KOPT-K1 (cell line): ENCODE data around the gene PEX1.

Source experiments
- H3K27ac ChIP-seq: fragments of 200-600 bp; sonication (generic); 2 replicates; pipeline ENCODE4 v1.5.1; 2016; ENCODE audit warnings: antibody characterized with exemption, mild to moderate bottlenecking, low read depth, low read length; ENCODE audit not compliant: poor library complexity, severe bottlenecking
- H3K36me3 ChIP-seq: fragments of 200-600 bp; sonication (generic); 2 replicates; pipeline ENCODE4 v1.5.1; 2017; ENCODE audit warnings: antibody characterized with exemption, mild to moderate bottlenecking, low read length, moderate library complexity; ENCODE audit not compliant: insufficient read depth
- H3K9me3 ChIP-seq: fragments of 200-600 bp; sonication (generic); 2 replicates; pipeline ENCODE4 v1.5.1; 2017; ENCODE audit warnings: antibody characterized with exemption, low read length, mild to moderate bottlenecking; ENCODE audit not compliant: insufficient read depth, poor library complexity, severe bottlenecking

Gene PEX1

DNA sequence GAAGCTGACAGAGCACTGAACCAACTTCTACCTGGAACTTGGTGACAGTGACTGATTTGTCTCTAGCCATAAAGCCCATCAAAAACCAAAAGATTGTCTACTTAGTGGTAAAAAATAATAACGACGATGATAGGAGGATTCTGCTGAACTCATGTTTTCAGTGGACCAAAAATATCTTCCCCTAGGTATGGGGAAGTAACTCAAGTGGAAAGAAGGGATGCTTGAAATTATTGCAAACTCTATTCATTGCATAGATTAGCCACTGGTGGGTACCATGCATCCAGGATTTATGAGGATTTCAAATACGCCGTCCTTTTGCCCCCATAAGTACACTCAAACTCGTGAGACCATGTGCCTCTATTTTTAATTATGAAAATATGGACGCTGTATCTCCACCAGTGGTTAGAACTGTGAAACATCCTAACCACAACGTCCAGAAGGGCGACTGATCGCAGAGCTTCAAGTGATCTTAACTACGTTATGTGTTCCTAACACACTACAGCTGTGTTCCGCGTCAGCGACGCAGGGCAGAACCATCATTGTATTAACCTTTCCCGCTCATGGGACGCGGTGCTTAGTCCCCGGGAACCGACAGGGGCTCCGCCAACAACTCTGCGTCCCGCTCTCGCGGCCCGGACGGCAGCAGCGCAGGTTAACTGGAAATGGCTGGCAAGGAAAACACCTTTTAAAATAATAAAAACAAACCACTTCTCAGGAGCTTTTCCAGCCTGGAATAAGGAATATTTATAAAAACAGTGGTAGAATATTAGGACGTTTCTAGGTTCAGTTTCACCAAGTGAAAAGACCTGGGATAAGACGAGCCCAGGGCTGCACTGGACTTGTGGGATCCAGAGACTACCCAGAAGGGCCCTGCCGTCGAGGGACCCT lies 776 bp downstream of the PEX1 start:
- no peaks in the 10 kb centered on the region for H3K9me3 ChIP-seq
- peaks cover 23% of the 10 kb centered on the region for H3K36me3 ChIP-seq
- H3K27ac ChIP-seq: peak overlapping the region; percentile 67

DNA sequence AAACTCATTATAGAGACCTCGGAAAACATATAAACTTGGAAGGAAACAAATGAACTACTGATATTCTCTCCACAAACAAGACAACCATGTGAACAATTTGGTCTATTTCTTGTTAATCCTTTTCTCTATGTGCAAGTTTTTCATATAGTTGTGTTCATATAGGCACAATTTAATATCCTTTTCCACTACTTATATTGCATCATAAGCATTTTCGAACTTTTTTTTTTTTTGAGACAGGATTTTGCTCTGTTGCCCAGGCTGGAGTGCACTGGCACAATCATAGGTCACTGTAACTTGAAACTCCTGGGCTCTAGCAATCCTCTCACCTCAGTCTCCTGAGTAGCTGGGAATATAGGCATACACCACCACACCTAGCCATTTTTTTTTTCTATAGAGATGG lies 5.2 kb downstream of the PEX1 start:
- Histone ChIP-seq H3K36me3 (peaks cover 7% of the 10 kb centered on the region), H3K9me3 (no peaks in the 10 kb centered on the region)

DNA sequence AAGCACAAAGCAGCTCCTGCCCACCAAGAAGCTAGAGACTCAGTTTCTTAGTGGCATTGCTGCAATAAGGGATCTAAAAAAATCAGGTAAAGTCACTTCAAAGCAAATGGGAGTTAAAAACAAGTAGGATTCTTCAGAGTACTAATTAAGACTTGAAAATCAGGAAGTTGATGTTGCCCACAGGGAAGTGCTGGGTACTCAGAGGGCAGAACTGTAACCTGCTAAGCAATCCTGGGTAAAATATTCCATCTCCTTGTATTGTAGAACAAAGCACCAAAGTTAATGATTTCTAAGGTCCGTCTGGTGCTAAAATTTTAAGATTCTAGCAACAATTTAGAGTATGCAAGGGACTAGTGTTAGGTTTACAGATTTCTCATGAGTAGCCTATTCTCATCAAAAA lies 8.3 kb downstream of the PEX1 start:
- peaks cover 30% of the 10 kb centered on the region for H3K36me3 ChIP-seq
- H3K27ac ChIP-seq: no peak overlapping the region
- no peaks in the 10 kb centered on the region for H3K9me3 ChIP-seq

More for the DNA sequence above, 5.2 kb downstream of the PEX1 start:
- H3K27ac ChIP-seq: no peak overlapping the region

DNA sequence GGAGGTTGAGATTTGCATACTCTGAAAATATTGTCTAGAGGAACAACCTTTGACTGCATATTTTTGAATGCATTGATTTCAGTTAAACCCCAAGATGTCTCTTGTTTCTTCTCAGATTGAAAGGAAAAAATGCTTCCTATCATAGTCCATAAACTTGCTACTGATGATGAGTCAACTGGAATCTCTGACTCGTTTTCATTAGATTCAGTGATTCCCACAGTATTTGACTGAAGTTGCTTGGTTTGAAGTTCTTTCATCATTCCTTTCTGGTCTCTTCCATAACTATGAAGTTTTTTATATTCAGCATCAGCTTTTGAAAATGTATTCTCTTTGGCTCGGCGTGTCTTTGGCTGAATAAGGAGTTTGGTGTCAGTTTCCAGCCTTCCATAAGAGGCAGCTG lies 10.7 kb downstream of the PEX1 start:
- H3K36me3 ChIP-seq: peaks cover 45% of the 10 kb centered on the region

DNA sequence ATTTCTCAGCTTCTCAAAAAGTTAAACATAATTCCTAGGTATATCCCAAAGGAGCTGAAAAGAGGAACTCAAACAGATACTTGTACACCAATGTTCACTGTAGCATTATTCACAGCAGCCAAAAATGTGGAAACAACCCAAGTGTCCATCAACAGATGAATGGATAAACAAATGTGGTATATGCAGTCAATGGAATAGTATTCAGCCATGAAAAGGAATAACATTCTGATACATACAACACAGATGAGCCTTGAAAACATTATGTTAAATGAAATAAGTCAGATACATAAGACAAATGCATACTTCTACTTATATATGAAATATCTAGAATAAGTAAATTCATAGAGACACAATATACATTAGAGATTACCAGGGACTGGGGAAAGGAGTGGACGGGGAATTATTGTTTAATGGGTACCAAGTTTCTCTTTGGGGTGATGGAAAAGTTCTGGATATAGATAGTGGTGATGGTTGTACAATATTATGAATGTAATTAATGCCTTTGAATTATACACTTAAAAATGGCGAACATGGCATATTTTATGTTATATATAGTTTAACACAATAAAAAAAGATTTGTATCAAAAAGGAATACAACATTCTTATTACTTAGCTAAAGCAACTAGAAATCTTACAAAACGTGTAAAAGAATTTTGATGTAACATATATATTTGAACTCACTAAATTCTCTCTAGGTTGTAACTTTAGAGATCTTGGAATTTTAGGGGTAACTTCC lies 15.0 kb downstream of the PEX1 start:
- Histone ChIP-seq H3K9me3 (no peaks in the 10 kb centered on the region), H3K27ac (no peak overlapping the region), H3K36me3 (peaks cover 48% of the 10 kb centered on the region)

More for the DNA sequence above, 10.7 kb downstream of the PEX1 start:
- no peak overlapping the region for H3K27ac ChIP-seq
- H3K9me3 ChIP-seq: no peaks in the 10 kb centered on the region

DNA sequence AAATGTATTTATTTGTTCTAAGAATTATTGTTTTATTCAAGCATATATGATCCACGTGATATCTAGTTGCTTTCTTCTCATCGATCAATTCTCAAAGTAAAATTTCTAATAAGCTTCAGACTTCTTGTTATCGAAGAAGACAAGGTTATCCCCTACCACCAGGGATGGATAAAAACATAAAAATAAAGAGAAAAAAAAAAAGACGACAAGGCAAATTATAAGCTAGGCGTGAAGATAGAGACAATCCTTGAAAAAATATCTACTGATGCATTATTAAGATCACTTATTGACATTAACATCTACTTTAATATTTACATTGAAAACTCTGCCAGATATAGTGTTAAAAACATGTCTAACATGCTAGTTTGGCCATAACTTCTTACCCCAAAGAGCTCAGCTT lies 19.4 kb downstream of the PEX1 start:
- H3K27ac ChIP-seq: no peak overlapping the region
- peaks cover 49% of the 10 kb centered on the region for H3K36me3 ChIP-seq
- H3K9me3 ChIP-seq: no peaks in the 10 kb centered on the region

DNA sequence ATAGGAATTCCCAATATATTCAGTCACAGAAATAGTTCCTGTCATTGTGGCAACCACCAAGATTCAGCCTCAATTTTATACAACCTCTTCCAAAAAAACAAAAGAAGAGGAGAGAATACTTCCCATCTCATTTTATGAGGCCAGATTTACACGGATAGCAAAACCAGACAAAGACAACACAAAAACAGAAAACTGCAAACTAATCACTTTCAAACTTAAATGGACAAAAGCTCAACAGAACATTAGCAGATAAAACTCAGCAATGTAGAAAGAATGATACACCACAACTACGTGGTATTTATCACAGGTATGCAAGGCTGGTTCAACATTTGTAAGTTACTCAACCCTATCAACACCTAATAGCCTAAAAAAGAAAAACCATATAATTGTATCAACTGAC lies 22.0 kb downstream of the PEX1 start:
- no peak overlapping the region for H3K27ac ChIP-seq
- H3K36me3 ChIP-seq: peaks cover 62% of the 10 kb centered on the region
- no peaks in the 10 kb centered on the region for H3K9me3 ChIP-seq

DNA sequence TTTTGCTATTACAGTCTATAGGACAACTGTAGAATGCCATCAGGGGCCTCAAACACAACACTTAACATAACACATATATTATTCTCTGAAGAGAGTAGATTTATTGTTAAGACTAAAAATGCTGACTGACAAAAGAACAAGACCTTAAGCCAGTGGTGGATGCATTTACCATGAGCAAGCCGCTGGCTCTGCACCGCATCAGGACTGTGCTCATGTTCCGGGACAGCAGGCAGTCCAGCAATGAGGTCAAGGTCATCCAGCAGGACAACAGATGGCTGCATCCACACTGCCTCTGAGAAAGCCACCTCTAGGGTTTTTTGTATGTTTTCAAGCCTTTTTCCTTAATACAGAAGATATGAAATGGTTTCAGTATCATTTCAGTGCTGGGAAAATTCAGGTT lies 23.8 kb downstream of the PEX1 start:
- Histone ChIP-seq H3K27ac (no peak overlapping the region), H3K9me3 (no peaks in the 10 kb centered on the region), H3K36me3 (peaks cover 74% of the 10 kb centered on the region)

DNA sequence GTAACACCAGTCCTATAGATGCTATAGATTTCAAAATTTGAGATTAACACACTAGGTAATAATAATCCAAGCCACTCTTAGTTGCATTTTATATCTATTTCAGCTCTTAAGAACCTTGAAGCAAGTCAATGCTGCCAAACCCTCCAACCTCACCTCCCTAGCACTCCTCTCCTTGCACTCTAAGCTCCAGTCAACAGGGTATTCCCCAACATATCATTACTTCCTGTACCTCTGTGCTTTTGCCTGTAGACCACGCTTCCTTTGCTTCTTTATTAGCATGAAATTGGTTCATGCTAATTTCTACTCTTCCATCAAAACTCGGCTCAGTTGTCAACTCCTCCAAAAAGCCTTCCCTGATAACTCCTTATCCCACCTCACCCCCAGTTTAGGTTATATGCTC lies 24.6 kb downstream of the PEX1 start:
- H3K27ac ChIP-seq: no peak overlapping the region
- H3K36me3 ChIP-seq: peaks cover 82% of the 10 kb centered on the region
- no peaks in the 10 kb centered on the region for H3K9me3 ChIP-seq

DNA sequence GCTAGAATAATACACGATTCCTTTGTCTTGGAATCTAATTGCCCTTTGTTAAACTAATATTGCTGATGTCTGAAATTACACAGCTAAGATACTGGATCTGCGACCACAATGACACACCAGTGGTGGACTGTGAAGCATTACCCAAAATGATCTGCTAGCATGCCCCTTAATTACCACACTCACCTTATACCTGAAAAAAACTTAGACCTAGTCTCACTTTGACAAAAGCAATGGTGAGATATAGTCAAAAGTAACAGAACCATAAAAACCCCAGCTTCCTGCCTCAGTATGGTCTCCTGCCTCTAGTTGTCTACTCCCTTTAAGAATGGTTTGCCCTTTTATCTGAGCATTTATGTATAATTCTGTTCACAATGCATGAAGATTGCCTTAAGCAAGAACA lies 29.8 kb downstream of the PEX1 start:
- no peak overlapping the region for H3K27ac ChIP-seq
- H3K9me3 ChIP-seq: no peaks in the 10 kb centered on the region
- peaks cover 77% of the 10 kb centered on the region for H3K36me3 ChIP-seq

DNA sequence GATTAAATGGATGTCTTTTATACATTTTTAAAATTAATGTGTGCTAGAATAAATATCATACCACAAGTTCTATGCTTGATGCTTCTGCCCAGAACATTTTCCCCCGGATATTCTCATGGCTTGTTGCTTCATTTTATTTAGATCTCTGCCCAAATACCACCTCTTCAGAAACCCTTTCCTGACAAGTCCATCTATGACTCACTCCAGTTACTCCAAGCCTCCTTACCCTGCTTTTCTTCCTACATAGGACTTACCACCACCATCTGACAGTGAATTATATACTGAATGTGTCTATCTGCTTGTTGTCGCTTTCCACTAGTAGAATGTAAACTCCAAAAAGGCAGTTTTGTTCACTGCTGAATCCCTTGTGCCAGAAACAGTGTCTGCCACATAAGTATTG lies 31.4 kb downstream of the PEX1 start:
- Histone ChIP-seq H3K9me3 (no peaks in the 10 kb centered on the region), H3K27ac (no peak overlapping the region), H3K36me3 (peaks cover 78% of the 10 kb centered on the region)

DNA sequence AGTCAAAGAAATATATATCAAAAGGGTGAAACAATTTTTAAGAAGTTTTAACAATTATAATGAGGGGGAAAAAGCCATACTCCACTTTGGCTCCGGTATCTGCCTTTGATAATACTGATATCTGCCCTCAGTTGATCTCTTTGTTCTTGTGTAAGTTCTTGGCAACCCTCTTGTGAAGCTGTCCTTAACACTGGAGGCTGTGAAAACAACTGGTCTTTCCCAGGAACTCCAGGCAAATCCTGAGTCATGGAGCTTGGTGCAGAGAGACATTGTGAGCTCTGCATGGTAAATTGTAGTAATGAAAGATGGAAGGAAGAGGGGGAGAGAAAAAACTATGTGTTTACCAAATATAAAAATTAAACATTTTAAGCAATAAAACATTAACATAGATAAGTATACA lies 38.7 kb downstream of the PEX1 start:
- Histone ChIP-seq H3K9me3 (no peaks in the 10 kb centered on the region), H3K36me3 (peaks cover 94% of the 10 kb centered on the region)

DNA sequence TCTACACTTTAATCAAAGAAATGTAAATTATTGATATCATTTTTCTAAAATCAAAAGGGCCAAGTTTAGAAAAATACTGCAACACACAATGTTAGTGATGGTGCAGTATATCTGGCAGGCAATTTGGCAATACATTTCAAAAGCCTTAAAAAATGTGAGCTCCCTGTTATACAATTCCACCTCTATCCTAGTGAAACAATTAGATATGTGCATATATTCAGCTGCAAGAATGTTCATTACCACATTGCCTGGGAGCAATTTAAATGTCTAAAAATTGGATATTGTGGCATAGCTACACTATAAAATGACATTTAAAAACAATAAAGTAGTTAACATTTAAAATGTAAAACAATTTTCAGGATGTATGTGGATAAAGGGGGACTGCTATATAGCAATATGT lies 40.5 kb downstream of the PEX1 start:
- Histone ChIP-seq H3K36me3 (peaks cover 78% of the 10 kb centered on the region), H3K9me3 (no peaks in the 10 kb centered on the region), H3K27ac (no peak overlapping the region)

More for the DNA sequence above, 38.7 kb downstream of the PEX1 start:
- H3K27ac ChIP-seq: no peak overlapping the region

DNA sequence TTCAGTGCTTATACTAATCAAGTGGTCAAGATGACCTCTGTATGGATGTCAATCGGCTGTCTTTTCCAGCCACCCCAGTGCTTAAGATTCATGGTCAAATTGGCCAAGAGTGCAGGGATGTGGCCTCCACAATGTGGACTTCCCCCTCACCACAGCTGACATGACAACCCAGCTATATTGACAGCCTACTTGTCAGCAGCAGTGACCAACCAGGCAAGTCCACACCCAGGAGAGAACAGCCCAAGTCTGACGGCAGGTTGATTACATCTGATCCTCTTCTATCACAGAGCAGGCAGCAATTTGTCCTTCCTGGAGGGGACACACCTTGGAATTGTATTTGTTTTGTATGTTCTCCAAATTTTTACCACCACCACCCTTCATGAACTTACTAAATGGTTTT lies 42.3 kb downstream of the PEX1 start:
- Histone ChIP-seq H3K27ac (no peak overlapping the region), H3K36me3 (peaks cover 59% of the 10 kb centered on the region), H3K9me3 (no peaks in the 10 kb centered on the region)

DNA sequence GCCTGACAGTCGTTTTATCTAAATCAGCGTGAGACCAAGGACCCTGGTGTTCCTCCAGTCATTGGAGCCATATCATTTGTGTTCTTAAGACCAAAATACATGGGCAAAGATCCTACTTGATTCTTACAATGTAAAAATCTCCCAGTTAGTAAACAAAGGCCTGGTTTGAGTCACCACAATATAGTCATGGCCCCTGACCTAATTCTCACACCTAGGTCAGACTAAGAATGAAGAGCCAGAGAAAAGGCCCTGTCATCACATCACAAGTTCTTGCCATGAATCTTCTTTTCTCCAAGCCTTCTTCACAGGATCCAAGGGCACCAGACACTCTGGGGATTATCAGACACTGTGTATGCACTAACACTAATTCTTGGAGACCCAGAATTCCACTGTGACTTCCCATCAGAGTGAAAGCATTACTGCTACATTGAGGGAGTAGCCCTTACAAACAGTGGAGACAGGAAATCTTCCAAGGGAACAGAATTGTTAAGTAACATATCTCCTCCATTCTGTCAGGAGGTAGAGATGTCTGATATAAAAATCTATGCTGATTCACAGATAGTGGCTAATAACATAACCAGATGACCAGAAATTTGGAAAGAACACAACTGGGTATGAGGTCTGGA lies 42.9 kb downstream of the PEX1 start:
- no peaks in the 10 kb centered on the region for H3K9me3 ChIP-seq
- H3K36me3 ChIP-seq: peaks cover 54% of the 10 kb centered on the region
- H3K27ac ChIP-seq: no peak overlapping the region
